NOMO-1 treated with DMSO at 0.1 percent for 48 hours (cell line): ENCODE results near the gene SLC22A16.

ENCODE experiments used
- DNase-seq: peaks from one replicate; lab custom pipeline; 2025; ENCODE audit not compliant: unreplicated experiment; lab: John Stamatoyannopoulos, UW

Gene SLC22A16

GRCh38 chr6:110448846-110449540 is 27.4 kb downstream of the SLC22A16 start:
- no peak for DNase-seq

GRCh38 chr6:110447761-110448160 is 28.7 kb downstream of the SLC22A16 start:
- no peak for DNase-seq

GRCh38 chr6:110446405-110446804 is 30.0 kb downstream of the SLC22A16 start:
- DNase-seq: no peak

- DNase-seq: no peak
Measured at GRCh38 chr6:110440026-110440425, 36.4 kb downstream of the SLC22A16 start.

- DNase-seq: no peak
Measured at GRCh38 chr6:110439356-110439755, 37.1 kb downstream of the SLC22A16 start.

- no peak for DNase-seq
Measured at GRCh38 chr6:110434961-110435602, 41.3 kb downstream of the SLC22A16 start.

- DNase-seq: peak; percentile 69
Measured at GRCh38 chr6:110432285-110432900, 44.0 kb downstream of the SLC22A16 start.

- DNase-seq: no peak
Measured at GRCh38 chr6:110430741-110431140, 45.7 kb downstream of the SLC22A16 start.

GRCh38 chr6:110430236-110430635 is 46.2 kb downstream of the SLC22A16 start:
- no peak for DNase-seq

- no peak for DNase-seq
Measured at GRCh38 chr6:110428153-110428552, 48.3 kb downstream of the SLC22A16 start.

GRCh38 chr6:110425816-110426215 is 50.6 kb downstream of the SLC22A16 start:
- no peak for DNase-seq

- DNase-seq: peak; percentile 11
Measured at GRCh38 chr6:110422444-110422822, 54.0 kb downstream of the SLC22A16 start.

- peak; percentile 77 for DNase-seq
Measured at GRCh38 chr6:110421749-110422443, 54.5 kb downstream of the SLC22A16 start.

- DNase-seq: no peak
Measured at GRCh38 chr6:110419028-110419739, 57.2 kb downstream of the SLC22A16 start.

GRCh38 chr6:110418594-110418993 is 57.8 kb downstream of the SLC22A16 start:
- no peak for DNase-seq

GRCh38 chr6:110415086-110415916 is 61.1 kb downstream of the SLC22A16 start, which contains the start of gene DDO:
Gene DDO, minus strand, starts transcription at chr6:110415575. Its CDS starts 2,113 bp downstream, at chr6:110413462.
- peak; percentile 63 for DNase-seq

- DNase-seq: no peak
Measured at GRCh38 chr6:110414669-110415068, 61.7 kb downstream of the SLC22A16 start.

- DNase-seq: no peak
Measured at GRCh38 chr6:110412360-110412759, 64.1 kb downstream of the SLC22A16 start.

- no peak for DNase-seq
Measured at GRCh38 chr6:110410511-110410910, 65.9 kb downstream of the SLC22A16 start.

- DNase-seq: no peak
Measured at GRCh38 chr6:110409794-110410193, 66.6 kb downstream of the SLC22A16 start.
